Activated CD4-positive, alpha-beta T cell treated with anti-CD3 and anti-CD28 coated beads for 48 hours (primary cell): ENCODE measurements around the gene SAMMSON.

Source experiments
- DNase-seq: peaks from one replicate; pipeline ENCODE4 v3.0.0-alpha.2; 2020

SAMMSON gene

DNA sequence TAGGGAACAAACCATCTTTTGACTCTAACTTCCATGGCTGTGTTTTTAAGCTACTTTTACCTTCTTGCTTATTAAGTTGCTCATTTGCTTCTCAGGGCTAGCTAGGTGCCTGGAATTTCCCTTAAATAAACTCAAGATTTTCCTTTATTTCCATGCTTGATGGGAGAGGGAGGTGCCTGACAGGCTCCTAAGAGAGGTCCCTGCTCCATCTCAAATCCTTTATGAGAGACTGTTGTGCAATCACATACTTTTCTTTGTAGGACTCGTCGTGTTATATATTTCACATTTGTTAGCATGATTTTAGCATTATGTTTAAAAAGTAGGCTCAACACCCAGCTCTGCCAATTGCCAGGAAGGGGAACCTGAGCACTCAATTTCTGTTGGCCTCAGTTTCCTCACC lies 95.7 kb downstream of the SAMMSON start:
- DNase-seq: no peak

DNA sequence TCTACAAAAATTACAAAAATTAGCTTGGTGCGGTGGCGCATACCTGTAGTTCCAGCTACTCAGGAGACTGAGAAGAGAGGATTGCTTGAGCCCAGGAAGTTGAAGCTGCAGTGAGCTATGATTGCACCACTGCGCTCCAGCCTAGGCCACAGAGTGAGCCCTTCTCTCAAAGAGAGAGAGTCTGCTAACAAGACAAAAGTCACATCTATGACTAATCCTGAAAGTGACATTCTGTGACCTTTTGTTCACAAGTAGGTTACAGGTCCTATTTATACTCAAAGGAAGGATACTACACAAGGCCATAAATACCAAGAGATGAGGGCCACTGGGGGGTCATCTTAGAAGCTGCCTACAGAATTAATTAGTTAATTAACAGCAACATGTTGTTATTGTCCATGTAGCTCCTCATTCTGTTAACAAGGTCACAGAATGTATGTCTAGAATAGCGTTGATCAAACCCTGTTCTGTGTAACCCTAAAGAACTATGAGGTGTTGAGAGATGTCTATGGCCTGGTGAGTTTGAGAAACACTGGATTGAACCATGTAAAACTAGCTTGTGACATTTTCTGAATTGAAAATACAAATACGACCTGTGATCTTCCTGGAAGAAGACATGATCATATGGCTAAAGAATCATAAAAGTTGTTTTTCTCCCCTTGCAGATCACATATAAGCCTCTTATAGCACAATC lies 97.0 kb downstream of the SAMMSON start:
- peak; percentile 2 for DNase-seq

DNA sequence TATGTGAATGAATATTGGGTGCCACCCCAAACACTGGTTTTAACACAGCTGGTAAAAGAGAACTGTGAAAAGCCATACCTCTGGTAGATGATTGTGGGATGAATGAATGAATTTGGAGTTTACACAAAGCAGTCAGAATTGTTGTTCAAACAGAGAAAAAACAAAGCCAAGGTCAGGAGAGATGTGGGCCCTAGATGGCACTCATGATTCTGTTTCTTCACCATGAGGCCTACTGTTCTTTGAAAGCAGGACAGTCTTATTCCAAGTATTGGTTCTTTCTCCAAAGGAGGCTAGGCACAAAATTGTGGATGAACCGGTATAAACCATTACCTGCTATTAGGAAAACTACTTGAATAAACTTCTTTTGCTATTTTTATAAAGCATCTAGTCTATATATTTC lies 97.6 kb downstream of the SAMMSON start:
- no peak for DNase-seq

DNA sequence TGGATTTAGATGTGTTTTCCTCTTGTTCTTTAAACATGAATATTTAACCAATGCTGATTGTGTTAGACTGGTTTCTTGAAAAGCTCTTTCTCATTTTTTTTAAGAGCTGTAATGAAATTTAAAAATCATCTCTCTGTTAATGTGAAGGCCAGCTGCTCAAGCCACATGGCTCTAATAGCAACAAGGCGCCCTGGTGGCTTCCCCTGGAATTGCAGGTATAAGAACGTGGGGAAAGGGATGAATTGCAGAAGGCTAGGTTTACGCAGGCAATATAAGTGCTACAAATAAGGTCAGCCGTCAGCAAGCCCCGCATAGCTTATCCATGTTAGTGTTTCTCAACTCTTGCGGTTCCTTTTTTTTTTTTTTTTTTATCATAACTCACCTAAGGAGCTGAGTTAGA lies 108.5 kb downstream of the SAMMSON start:
- peak; percentile 46 for DNase-seq

DNA sequence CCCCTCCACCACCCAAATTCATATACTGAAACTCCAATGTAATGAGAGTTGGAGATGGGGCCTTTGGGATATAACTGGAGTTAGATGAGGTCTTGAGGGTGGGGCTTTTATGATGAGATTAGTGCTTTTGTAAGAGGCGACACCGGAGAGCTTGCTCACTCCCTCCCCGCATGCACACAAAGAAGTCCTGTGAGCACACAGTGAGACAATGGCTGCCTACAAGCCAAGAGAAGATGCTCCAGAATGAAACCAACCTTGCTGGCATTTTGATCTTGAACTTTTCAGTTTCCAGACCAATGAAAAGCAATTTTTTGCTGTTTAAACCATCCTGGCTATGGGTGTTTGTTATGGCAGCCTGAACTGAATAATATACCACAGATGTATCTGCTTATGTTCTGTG lies 109.0 kb downstream of the SAMMSON start:
- no peak for DNase-seq

DNA sequence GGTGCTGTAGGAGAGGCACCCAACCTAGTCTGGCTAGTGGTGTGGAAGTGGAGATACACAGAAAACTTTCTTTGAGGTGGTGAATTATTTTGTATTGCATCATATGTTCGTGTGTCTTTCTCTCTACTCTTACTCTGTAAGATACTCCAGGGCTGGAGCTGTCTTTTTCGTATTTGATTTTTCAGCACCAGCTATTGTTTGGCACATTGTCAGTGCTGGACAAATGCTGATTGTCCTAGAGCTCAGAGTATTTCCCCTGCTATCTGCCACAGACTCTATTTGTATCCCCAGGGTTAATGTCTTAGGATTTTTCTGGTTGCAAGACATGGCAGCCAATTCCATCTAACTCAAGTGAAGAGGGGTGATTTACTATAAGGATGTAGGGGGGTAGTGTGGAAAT lies 110.5 kb downstream of the SAMMSON start:
- no peak for DNase-seq

DNA sequence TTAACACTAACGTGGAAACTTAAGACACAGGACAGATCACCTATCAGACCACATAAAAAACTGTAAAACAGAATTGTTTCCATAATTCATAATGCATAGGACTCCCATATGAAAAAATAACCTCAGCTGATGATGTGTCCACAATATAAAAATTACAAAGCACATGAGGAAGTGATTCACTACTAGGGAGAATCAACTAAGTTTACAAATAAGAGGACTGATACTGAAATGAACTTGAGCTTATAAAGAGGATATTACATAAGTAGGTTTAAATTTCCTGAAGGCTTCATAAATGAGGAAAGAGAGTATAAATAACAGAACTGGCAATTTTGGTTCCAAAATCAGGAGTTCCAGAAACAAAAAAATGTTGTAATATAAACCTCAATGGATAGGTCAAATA lies 111.9 kb downstream of the SAMMSON start:
- DNase-seq: no peak

DNA sequence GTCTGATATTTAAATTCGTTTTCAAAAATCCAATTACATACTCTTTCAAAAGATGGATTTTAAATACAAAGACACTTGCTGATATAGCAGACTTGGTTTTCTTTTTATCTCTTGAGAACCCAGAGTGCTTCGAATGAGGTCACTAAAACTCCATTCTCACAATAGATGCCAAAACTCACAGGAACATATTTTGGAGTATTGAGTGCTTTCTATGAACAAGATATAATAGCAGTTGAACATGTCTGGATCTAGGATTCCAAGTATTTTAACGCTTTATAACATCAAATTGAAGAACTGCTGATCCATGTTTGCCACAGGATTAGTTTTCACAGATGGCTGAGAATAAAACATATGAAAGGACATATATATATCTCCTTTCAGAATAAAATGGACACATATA lies 113.2 kb downstream of the SAMMSON start:
- DNase-seq: no peak

DNA sequence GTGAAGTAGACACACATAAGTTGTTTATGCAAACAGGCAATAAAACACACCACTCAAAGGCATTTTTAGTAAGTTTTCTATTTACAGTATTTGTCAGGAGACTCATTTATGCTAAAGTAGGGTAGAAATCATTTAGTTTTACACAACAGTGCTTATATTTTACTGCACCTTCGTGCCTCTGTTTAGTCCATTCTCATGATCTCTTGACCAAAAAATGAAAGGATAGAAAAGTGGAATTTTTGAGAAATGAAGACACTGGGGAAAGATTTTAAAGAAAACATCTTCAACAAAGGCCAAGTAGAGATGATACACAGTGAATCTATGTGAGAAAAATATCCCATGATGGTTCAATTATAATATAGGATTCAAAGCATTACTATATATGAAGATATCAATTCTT lies 114.9 kb downstream of the SAMMSON start:
- no peak for DNase-seq

DNA sequence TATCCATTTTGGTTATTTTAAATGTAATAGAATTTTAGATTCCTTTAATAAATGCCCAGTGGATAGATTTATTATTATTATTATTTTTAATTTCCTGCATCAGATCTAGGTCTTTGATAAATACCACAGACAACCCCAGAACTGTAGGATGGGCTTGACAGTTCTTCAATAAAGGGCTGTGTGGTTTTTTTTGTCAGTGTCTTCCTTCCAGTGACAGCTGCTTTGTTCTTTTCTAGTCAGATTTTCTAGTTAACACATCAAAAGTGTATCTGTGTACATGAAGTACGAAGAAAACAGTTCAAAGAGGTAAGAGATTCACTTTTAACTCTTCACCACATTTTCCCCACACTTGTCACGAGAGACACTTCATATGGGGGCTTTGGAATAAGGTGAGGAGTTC lies 120.3 kb downstream of the SAMMSON start:
- DNase-seq: no peak
